Measurements from ENCODE around the gene PIK3CD. TPM values are rescaled to one million over a fixed set of nuclear protein-coding genes. Genes with fewer than 3 reads are reported as not detected.

PIK3CD gene
- total and polyA plus RNA-seq, 7 donors = 0.44 to 2.5 (median 0.93) TPM

- no peak for DNase-seq
- Histone ChIP-seq H3K4me1 (peaks cover 5% of the 10 kb centered on the region), H3K36me3 (ENCODE audit: insufficient read depth in 1 of 2, low read depth in 1 of 2) (peaks cover 0 to 67% of the 10 kb centered on the region in 2 donors), H3K27ac (no peak overlapping the region), H3K9me3 (no peaks in the 10 kb centered on the region), H3K27me3 (ENCODE audit: insufficient read depth in 3 of 3, low read length in 2 of 3) (no peaks in the 10 kb centered on the region), H3K4me3 (no peak overlapping the region)
- WGBS, 3 donors = 27 to 51% (median 29%) methylated on average over 10 of the region's 10 CpGs
- intact Hi-C loops (cut with DNase I) = no loop called here
- TF ChIP-seq CTCF (IDR thresholded peaks at IDR 0.05) = no peak
- ATAC-seq = peak; percentile 48 to 72 (median 54)
Measured at GRCh38 chr1:9606948-9607347, 44.6 kb upstream of the PIK3CD start.

- H3K27me3 ChIP-seq (ENCODE audit: insufficient read depth in 3 of 3, low read length in 2 of 3) = no peaks in the 10 kb centered on the region
- intact Hi-C loops (cut with DNase I) = no loop called here
- DNase-seq = no peak
- TF ChIP-seq CTCF (IDR thresholded peaks at IDR 0.05) = no peak
- no peak overlapping the region for H3K27ac ChIP-seq
- H3K9me3 ChIP-seq = no peaks in the 10 kb centered on the region
- WGBS, 3 donors = 81 to 88% (median 87%) methylated on average over 19 of the region's 19 CpGs
- H3K4me1 ChIP-seq = peaks cover 5% of the 10 kb centered on the region
- H3K36me3 ChIP-seq (ENCODE audit: insufficient read depth in 1 of 2, low read depth in 1 of 2) = peaks cover 0 to 67% of the 10 kb centered on the region in 2 donors
- peak in 1 of 4 donors; percentile 3 for ATAC-seq
- no peak overlapping the region for H3K4me3 ChIP-seq
Measured at GRCh38 chr1:9607352-9607751, 44.2 kb upstream of the PIK3CD start.

GRCh38 chr1:9609998-9610397 lies 41.5 kb upstream of the PIK3CD start:
- Histone ChIP-seq H3K9me3 (no peaks in the 10 kb centered on the region), H3K27ac (no peak overlapping the region), H3K4me1 (peaks cover 5% of the 10 kb centered on the region), H3K27me3 (ENCODE audit: insufficient read depth in 3 of 3, low read length in 2 of 3) (no peaks in the 10 kb centered on the region), H3K4me3 (no peak overlapping the region), H3K36me3 (ENCODE audit: insufficient read depth in 1 of 2, low read depth in 1 of 2) (peaks cover 0 to 62% of the 10 kb centered on the region in 2 donors)
- TF ChIP-seq CTCF (IDR thresholded peaks at IDR 0.05) = no peak
- DNase-seq (no peak), ATAC-seq (no peak)
- 39 to 69% (median 40%) methylated on average over 5 of the region's 5 CpGs for WGBS, 3 donors
- intact Hi-C loops (cut with DNase I) = no loop called here

GRCh38 chr1:9610548-9610947 lies 41.0 kb upstream of the PIK3CD start:
- Histone ChIP-seq H3K27ac (no peak overlapping the region), H3K36me3 (ENCODE audit: insufficient read depth in 1 of 2, low read depth in 1 of 2) (peaks cover 0 to 60% of the 10 kb centered on the region in 2 donors), H3K9me3 (no peaks in the 10 kb centered on the region), H3K4me1 (peaks cover 5% of the 10 kb centered on the region), H3K27me3 (ENCODE audit: insufficient read depth in 3 of 3, low read length in 2 of 3) (no peaks in the 10 kb centered on the region), H3K4me3 (no peak overlapping the region)
- WGBS, 3 donors = 87 to 91% (median 91%) methylated on average over 24 to 25 of the region's 25 CpGs
- no peak for TF ChIP-seq CTCF (IDR thresholded peaks at IDR 0.05)
- ATAC-seq = no peak
- DNase-seq = no peak
- intact Hi-C loops (cut with DNase I) = no loop called here

- WGBS, 3 donors = 87 to 91% (median 89%) methylated on average over 13 of the region's 13 CpGs
Measured at GRCh38 chr1:9611716-9612115, 39.8 kb upstream of the PIK3CD start.

More at GRCh38 chr1:9611716-9612115, 39.8 kb upstream of the PIK3CD start:
- no peak for TF ChIP-seq CTCF (IDR thresholded peaks at IDR 0.05)
- no peaks in the 10 kb centered on the region for H3K9me3 ChIP-seq
- intact Hi-C loops (cut with DNase I) = no loop called here
- peaks cover 0 to 59% of the 10 kb centered on the region in 2 donors for H3K36me3 ChIP-seq (ENCODE audit: insufficient read depth in 1 of 2, low read depth in 1 of 2)
- no peaks in the 10 kb centered on the region for H3K27me3 ChIP-seq (ENCODE audit: insufficient read depth in 3 of 3, low read length in 2 of 3)
- DNase-seq (no peak), ATAC-seq (no peak)
- no peak overlapping the region for H3K27ac ChIP-seq
- peaks cover under 1% of the 10 kb centered on the region for H3K4me1 ChIP-seq
- no peak overlapping the region for H3K4me3 ChIP-seq
